ENCODE measurements around the gene WNT9B. TPM values are rescaled to one million over a fixed set of nuclear protein-coding genes. Genes with fewer than 3 reads are reported as not detected.

Gene WNT9B
- total and polyA plus RNA-seq, 12 donors: 0.18 to 2.4 (median 0.35) TPM

DNA sequence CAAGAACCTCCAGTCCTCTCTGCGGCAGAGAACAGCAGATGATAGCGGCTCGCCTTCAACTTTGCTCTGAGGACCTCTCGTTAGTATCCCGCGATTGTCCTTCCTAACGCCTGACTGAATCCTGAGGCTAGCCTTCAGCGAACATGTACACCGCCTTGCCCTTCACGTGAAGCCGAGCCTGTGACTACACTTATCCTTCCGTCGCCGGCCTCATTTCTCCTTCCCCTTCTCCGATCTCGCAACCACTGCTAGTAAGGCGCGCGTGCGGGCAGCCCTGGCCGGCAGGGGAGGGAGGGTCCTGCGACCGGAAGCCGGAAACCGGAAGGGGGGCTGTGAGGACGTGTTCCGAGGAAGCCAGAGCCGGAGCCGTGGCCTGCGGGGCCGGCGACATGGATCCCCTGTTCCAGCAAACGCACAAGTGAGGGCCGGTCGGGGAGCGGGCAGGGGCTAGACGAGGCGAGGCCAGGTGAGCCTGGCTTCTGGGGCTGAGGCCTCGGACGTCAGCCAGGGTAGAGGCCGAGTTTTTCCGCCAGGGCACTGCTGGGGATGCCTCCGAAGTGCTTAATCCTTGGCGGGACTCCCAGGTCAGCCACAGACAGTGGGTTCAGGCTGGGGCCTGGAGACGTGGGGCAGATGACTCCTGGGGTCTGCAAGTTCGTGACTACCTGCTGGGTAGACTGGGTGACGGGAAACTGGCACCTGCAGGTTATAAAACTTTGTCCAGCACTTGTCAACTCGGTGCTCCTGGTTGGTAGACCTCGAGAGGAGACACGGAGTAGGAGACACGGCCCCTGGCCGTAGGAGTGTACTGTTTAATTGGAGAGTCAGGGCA is 71.6 kb downstream of the WNT9B start, which contains the start of gene GOSR2:
GOSR2 (plus strand) TSS at position 357 of the 832 bp plus-strand sequence; CDS start at position 390, 33 bp downstream.
- Histone ChIP-seq H3K27me3 (no peaks in the 10 kb centered on the region), H3K4me3 (peak within 1 kb of the TSS; percentile 53 to 93 (median 80)), H3K36me3 (no peaks in the 10 kb centered on the region), H3K4me1 (peaks cover 6 to 50% (median 34%) of the 10 kb centered on the region in 9 donors), H3K27ac (peak within 1 kb of the TSS; percentile 87 to 98 (median 95)), H3K9me3 (no peaks in the 10 kb centered on the region)
- intact Hi-C loops (cut with DNase I): no loop called here
- TF ChIP-seq, protein P1, sequence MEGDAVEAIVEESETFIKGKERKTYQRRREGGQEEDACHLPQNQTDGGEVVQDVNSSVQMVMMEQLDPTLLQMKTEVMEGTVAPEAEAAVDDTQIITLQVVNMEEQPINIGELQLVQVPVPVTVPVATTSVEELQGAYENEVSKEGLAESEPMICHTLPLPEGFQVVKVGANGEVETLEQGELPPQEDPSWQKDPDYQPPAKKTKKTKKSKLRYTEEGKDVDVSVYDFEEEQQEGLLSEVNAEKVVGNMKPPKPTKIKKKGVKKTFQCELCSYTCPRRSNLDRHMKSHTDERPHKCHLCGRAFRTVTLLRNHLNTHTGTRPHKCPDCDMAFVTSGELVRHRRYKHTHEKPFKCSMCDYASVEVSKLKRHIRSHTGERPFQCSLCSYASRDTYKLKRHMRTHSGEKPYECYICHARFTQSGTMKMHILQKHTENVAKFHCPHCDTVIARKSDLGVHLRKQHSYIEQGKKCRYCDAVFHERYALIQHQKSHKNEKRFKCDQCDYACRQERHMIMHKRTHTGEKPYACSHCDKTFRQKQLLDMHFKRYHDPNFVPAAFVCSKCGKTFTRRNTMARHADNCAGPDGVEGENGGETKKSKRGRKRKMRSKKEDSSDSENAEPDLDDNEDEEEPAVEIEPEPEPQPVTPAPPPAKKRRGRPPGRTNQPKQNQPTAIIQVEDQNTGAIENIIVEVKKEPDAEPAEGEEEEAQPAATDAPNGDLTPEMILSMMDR (IDR thresholded peaks at IDR 0.05): no peak
- peak; percentile 92 for DNase-seq
- 0% methylated on average over 52 of the region's 52 CpGs for WGBS, 2 donors
- peak; percentile 96 to 100 (median 99) for ATAC-seq

DNA sequence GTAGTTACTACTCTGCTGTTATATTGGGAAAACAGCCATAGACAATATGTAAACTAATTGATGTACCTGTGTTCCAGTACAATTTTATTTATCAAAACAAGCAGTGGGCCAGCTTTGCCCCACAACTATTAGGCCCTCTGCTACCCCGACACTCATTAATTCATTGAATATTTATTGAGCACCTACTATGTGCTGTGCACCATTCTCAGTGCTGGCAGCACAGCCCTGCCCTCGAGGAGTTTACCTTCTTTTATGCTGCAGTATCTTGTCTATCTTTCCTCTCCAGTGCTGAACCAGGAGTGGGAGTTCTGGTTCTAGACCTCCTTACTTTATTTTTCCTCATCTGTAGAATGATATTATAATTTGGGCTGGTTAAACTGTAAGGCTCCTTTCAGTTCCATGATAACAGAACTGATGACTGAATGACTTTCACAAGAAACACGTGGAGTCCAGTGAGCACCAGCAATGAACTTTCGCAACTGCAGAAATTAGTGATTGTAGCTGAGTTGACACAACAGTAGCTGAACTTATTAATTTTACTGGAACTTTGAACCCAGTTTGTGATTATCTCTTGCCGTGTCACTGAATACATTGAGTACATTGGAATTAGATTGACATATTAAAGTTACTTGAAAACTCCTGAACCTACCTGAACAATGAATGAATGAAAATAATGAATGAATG is 73.9 kb downstream of the WNT9B start:
- TF ChIP-seq, protein P1 (IDR thresholded peaks at IDR 0.05): no peak
- Histone ChIP-seq H3K4me3 (no peak overlapping the region), H3K27me3 (no peaks in the 10 kb centered on the region), H3K27ac (no peak overlapping the region), H3K36me3 (peaks cover 0 to 17% (median 7%) of the 10 kb centered on the region in 9 donors), H3K9me3 (no peaks in the 10 kb centered on the region), H3K4me1 (peaks cover 9 to 67% (median 44%) of the 10 kb centered on the region in 9 donors)
- DNase-seq: no peak
- 78 to 80% methylated on average over 5 of the region's 5 CpGs for WGBS, 2 donors
- no peak for ATAC-seq
- intact Hi-C loops (cut with DNase I): no loop called here

DNA sequence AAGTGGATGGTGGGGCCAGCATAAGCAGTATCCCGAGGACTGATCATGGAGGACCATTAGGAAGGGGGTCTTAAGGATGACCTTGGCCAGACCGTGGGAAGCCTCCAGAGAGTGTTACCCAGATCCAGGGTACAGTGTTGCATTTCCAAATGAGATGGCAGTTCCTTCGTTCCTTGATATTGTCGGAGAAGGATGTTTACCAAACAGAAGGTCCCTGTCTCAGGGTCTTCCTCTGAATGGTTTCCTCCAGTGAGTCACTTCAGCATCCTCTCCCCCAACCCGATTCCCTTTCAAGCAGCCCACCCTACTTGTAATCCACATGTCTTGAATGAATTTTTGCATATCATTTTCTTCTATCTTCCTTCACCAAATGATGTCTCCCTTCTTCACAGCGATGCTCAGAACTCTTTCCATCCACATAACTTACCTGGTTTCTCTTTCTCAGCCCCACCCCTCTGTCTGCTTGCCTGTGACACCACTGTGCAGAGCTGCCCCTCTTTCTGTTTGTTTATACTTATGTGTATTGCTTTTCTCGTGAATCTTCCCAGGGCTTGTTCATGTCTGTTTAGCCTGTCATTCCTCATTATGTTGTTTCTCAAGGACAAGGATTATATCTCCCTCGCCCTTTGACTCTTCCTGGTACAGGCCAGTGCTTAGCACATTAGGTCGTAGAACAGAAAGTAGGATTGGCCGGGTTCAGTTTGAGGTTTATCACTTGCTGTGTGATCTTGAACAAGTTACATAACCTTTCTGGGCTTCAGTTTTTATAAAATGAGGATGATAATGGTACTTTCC is 77.3 kb downstream of the WNT9B start:
- no peaks in the 10 kb centered on the region for H3K27me3 ChIP-seq
- TF ChIP-seq, protein P1 (IDR thresholded peaks at IDR 0.05): no peak
- WGBS, 2 donors: 67 to 76% methylated on average over 10 of the region's 10 CpGs
- H3K9me3 ChIP-seq: no peaks in the 10 kb centered on the region
- intact Hi-C loops (cut with DNase I): no loop called here
- DNase-seq (no peak), ATAC-seq (peak in 1 of 8 donors; percentile 24)
- H3K4me3 ChIP-seq: no peak overlapping the region
- H3K27ac ChIP-seq: peak overlapping the region in 1 of 10 donors; percentile 5
- peaks cover 0 to 50% (median 38%) of the 10 kb centered on the region in 9 donors for H3K36me3 ChIP-seq
- peaks cover 9 to 60% (median 43%) of the 10 kb centered on the region in 9 donors for H3K4me1 ChIP-seq

DNA sequence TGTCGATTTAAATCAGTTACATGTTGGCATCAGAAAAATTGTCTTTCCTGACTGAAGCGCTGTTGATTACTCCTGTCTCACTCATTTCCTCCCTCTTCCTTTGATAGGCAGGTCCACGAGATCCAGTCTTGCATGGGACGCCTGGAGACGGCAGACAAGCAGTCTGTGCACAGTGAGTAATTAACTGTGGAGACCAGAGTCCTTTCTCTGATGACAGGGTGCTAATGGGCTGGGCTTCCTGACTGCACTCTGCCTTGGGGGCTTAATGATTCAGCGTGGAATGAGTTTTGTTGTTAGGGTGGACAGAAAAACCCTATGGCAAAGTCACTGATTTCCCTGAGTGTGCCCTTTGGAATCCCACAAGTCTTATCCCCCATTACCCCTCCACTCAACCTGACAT is 78.0 kb downstream of the WNT9B start:
- no peak for DNase-seq
- H3K4me1 ChIP-seq: peaks cover 6 to 52% (median 35%) of the 10 kb centered on the region in 9 donors
- H3K9me3 ChIP-seq: no peaks in the 10 kb centered on the region
- intact Hi-C loops (cut with DNase I): no loop called here
- ATAC-seq: peak in 3 of 8 donors; percentile 42 to 68 (median 65)
- 60 to 63% methylated on average over 6 of the region's 6 CpGs for WGBS, 2 donors
- TF ChIP-seq, protein P1 (IDR thresholded peaks at IDR 0.05): no peak
- H3K27me3 ChIP-seq: no peaks in the 10 kb centered on the region
- H3K36me3 ChIP-seq: peaks cover 0 to 58% (median 45%) of the 10 kb centered on the region in 9 donors
- H3K27ac ChIP-seq: no peak overlapping the region
- no peak overlapping the region for H3K4me3 ChIP-seq

All from heart right ventricle (tissue), 16 donors.